Transverse colon (tissue), 4 donors: ENCODE measurements around the gene REM2.
A peak's percentile ranks its signal among the peaks of the same experiment; 100 is the strongest.

Experiments
- EP300 ChIP-seq: sonication (generic); formaldehyde crosslinking; IDR thresholded peaks from one replicate; pipeline ENCODE4 v1.6.1; 2017; ENCODE audit warnings: antibody characterized with exemption, low read depth
- POLR2A ChIP-seq: fragments of 450-650 bp; IDR thresholded peaks from one replicate; pipeline ENCODE4 v1.6.1; 2016; ENCODE audit warnings: antibody characterized with exemption, mild to moderate bottlenecking, moderate library complexity
- POLR2AphosphoS5 ChIP-seq, 3 donors: sonication (generic); formaldehyde crosslinking; IDR thresholded peaks; one replicate each; pipeline ENCODE4 v1.6.1; 2016; ENCODE audit warnings: antibody characterized with exemption in 3 of 3
- TF ChIP-seq, protein P1 (sequence below), 5 experiments: fragments of 200-600 bp in 3 of 5; fragments of 450-650 bp in 2 of 5; sonication (generic) in 3 of 5; IDR thresholded peaks; 1 replicate in 2 of 5; 2 replicates in 3 of 5; pipeline ENCODE4 v1.5.1; 2016 to 2017; ENCODE audit warnings: antibody characterized with exemption in 5 of 5, inconsistent platforms in 3 of 5, mild to moderate bottlenecking in 2 of 5, moderate library complexity in 1 of 5

DNA sequence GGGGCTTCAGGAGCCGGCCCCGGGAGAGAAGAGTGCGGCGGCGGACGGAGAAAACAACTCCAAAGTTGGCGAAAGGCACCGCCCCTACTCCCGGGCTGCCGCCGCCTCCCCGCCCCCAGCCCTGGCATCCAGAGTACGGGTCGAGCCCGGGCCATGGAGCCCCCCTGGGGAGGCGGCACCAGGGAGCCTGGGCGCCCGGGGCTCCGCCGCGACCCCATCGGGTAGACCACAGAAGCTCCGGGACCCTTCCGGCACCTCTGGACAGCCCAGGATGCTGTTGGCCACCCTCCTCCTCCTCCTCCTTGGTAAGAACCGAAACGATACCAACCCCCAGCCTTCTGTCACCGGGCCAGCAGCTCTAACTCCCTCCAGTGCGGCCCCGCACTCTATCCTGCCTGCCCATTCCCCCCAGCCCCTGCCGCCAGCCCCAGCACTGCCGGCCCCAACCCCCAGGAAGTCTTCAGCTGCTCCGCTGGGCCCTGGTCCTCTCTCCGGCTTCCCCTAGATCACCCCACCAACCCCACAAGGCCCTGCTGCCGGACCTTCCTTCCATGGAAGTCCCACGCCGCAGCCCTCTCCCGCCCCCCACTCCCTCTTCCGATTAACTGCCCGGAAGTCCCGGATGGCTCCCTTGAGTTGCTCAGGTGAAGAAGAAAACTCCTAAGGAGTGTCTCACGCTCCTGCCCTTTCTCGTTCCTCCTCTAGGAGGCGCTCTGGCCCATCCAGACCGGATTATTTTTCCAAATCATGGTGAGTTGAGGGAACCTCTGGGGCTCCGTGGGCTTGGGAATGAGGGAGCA lies 10.8 kb upstream of the REM2 start:
- TF ChIP-seq POLR2AphosphoS5 (IDR thresholded peaks at IDR 0.05) (peak; percentile 50 to 73 (median 64)), POLR2A (peak; percentile 23), EP300 (no peak)
- TF ChIP-seq, protein P1, sequence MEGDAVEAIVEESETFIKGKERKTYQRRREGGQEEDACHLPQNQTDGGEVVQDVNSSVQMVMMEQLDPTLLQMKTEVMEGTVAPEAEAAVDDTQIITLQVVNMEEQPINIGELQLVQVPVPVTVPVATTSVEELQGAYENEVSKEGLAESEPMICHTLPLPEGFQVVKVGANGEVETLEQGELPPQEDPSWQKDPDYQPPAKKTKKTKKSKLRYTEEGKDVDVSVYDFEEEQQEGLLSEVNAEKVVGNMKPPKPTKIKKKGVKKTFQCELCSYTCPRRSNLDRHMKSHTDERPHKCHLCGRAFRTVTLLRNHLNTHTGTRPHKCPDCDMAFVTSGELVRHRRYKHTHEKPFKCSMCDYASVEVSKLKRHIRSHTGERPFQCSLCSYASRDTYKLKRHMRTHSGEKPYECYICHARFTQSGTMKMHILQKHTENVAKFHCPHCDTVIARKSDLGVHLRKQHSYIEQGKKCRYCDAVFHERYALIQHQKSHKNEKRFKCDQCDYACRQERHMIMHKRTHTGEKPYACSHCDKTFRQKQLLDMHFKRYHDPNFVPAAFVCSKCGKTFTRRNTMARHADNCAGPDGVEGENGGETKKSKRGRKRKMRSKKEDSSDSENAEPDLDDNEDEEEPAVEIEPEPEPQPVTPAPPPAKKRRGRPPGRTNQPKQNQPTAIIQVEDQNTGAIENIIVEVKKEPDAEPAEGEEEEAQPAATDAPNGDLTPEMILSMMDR (IDR thresholded peaks at IDR 0.05) = peak; percentile 92 to 99 (median 97)
